AG08396 (cell line): ENCODE measurements around the gene ZNF841.
"Not testable (repeated sequence)": the region's sequence is repeated elsewhere in the genome, so short reads cannot be mapped to it uniquely, and the experiment has no call there.

Source experiments
- DNase-seq: peaks from one replicate; pipeline ENCODE4 v3.0.0; 2012; ENCODE audit warnings: low spot score, mixed read lengths

The ZNF841 gene

DNA sequence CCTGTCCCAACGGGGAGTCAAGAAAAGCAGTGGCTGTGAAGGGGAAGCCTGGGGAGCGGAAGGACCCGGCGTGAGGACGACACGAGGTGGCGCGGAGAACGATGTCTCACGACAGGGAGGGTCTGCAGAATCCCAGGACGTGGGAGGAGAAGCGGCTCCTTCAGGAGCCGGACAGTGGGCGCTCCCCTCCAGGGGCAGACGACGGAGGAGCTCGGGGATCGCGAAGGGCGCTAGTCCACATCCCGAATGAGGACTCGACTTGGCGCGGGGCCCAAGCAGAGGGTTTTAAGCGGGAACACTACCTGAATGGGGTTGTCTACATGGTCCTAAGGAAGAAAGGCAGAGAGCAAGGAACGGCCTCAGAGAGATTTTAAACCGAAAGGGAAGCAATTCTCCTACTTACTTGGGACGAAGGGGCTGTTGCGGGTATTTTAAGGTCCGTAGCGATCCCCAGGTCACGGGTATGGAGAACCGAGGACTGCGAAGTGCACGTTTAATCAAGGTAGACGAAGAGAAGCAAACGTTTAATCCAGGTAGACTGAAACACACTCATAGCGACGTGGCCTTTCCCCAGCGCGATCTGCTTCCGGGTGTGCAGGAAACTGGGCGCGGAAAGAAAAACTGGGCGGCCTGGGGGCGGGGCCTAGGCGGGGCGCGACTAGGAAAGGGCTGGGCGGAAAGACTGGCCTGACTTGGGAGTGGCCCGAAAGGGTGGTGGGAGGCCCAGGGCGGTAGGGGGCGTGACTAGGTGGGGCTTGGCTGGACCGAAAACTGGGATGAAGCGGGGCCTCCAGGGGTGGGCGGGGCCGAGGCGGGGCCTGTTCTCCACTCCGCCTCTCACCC is at the start of gene ZNF841:
ZNF841 (minus strand) TSS at position 594 of the 843 bp plus-strand sequence. CDS start 10,964 bp downstream, outside the sequence.
- peak; percentile 95 for DNase-seq

GRCh38 chr19:52142001-52142595 is 46.5 kb upstream of the ZNF841 start:
- no peak for DNase-seq

DNA sequence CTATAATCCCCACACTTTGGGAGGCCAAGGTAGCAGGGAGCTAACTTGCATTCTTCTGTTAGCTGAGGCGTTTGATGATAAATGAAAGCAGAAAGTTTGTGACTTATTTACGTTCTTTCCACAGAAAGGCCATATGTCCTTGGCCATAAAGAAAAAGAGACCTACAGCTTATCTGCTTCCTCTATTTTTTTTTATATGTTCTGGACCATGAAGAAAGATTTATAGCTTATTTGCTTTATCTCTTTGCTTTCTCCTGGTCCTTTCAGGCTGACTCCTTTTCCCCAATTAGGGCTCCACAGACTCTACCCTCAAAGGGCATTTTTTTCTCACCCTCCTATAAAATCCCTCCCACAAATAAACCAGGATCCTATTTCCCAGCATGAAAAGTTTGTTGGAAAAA is 45.6 kb upstream of the ZNF841 start:
- DNase-seq, result no peak

- peak; percentile 98 for DNase-seq
These were observed 44.6 kb upstream of the ZNF841 start for GRCh38 chr19:52140032-52140710.

DNA sequence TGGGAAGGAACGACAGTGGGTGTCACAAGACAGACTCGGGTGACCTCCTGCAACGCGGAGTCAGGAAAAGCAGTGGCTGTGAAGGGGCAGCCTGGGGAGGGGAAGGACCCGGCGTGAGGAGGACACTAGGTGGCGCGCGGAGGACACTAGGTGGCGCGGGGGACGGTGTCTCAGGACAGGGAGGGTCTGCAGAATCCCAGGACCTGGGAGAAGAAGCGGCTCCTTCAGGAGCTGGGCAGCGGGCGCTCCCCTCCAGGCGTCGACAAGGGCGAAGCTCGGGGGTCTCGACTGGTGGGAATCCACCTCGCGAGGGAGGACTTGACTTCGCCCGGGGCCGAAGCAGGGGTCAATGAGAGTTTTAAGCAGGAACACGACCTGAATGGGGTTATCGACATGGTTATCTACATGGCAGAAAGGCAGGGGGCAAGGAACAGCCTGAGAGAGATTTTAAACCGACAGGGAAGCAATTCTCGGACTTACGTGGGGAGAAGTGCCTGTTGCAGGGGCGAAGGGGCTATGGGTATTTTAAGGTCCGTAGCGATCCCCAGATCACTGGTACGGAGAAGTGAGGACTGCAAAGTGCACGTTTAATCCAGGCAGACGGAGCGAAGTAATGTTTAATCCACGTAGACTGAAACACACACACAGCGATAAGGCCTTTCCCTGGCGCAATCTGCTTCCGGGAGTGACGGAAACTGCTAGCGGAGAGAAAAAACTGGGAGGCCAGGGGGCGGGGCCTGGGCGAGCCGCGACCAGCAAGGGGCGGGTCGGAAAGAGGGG is 43.9 kb upstream of the ZNF841 start, which contains the start of gene ZNF616:
ZNF616 (minus strand) TSS at position 687 of the 780 bp plus-strand sequence. CDS start 9,426 bp downstream, outside the sequence.
- peak; percentile 77 for DNase-seq

DNA sequence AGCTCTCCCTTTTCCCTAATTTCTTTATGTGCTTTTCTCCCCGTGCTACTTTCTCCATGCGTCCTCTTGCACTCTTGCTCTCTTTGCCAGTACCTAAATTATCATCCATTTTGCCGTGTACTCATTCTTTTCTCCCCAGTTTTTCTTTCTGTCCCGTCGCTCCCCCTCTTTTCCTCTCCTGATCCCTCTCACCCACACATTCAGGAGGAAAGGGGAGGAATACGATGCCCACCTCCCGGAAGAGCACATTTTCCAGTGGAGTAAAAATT is 43.4 kb upstream of the ZNF841 start:
- no peak for DNase-seq

- DNase-seq, result peak; percentile 10
These were observed 42.9 kb upstream of the ZNF841 start for GRCh38 chr19:52138278-52138982.

GRCh38 chr19:52120286-52120685 is 24.7 kb upstream of the ZNF841 start:
- no peak for DNase-seq

- no peak for DNase-seq
These were observed 20.0 kb upstream of the ZNF841 start for GRCh38 chr19:52115526-52116053.

- DNase-seq, result no peak
These were observed 19.1 kb upstream of the ZNF841 start for GRCh38 chr19:52114691-52115090.

- DNase-seq, result no peak
These were observed 17.1 kb upstream of the ZNF841 start for GRCh38 chr19:52112624-52113023.

GRCh38 chr19:52110780-52111179 is 15.2 kb upstream of the ZNF841 start:
- no peak for DNase-seq

- DNase-seq, result no peak
These were observed 7.2 kb upstream of the ZNF841 start for GRCh38 chr19:52102782-52103181.

DNA sequence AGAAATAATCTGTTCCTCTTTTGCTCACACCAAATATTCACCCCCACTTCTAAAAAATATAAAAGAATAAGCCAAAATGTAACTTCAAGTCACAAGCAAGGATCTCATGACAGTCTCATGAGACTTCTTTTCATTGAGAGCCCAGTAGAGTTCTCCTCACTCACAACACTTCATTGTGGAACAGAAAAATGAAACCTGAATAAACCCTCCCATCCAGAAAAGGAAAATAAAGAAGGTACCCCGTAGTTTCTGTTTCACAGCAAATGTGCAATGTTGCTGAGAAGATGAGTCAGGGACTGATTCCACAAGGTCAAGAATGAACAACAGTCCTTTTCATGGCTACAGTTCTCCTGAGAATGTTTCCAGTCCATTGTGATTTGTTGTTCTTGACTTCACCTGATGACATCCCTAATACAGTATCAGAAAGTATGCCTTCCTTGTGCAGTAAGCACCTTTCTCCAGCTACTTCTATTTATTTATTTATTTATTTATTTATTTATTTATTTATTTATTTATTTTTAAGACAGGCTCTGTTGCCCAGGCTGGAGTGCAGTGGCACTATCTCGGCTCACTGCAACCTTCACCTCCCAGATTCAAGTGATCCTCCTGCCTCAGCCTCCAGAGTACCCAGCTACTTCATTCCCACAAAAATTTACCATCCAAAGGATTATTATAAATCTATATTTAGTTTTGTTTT is 6.4 kb upstream of the ZNF841 start:
- DNase-seq, result no peak

- no peak for DNase-seq
These were observed 4.1 kb upstream of the ZNF841 start for GRCh38 chr19:52099497-52100138.

DNA sequence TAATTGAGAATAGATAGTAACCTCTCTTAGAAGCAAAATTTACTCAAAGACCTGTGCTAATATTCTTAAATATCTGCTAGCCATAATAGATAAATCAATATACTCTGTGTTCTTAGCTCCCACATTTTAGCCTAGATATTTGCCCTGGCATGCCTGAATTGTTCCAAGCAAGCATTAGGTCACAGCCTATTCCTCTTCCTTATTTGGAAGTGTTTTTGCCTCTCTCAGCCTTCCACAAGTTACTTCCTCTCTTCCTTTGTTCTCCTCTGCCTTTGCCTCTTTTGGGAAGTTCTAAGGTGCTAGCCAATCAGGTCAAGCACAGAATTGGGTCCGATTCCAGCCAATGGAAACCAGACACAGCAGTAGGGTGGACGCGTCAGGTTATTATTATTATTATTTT is 851 bp upstream of the ZNF841 start:
- not testable (repeated sequence) for DNase-seq

GRCh38 chr19:52094526-52095130 is 937 bp downstream of the ZNF841 start:
- no peak for DNase-seq

DNA sequence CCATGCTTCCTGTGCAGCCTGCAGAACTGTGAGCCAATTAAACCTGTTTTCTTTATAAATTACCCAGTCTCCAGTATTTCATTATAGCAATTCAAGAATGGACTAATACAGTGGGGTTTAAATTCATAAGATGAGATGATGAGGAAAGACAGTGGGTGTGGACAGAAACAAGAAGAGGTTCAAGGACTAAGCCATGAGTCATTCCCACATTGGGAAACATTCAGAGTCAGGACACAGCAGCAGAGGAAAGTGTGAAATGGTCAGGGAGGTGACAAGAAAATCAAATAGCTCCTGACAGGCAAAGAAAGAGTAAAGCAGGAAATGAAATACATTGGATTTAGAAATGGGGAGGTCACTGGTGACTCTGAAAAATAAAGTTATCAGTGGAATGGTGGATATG is 9.1 kb downstream of the ZNF841 start:
- no peak for DNase-seq

GRCh38 chr19:52070496-52070895 is 25.1 kb downstream of the ZNF841 start:
- DNase-seq, result no peak

DNA sequence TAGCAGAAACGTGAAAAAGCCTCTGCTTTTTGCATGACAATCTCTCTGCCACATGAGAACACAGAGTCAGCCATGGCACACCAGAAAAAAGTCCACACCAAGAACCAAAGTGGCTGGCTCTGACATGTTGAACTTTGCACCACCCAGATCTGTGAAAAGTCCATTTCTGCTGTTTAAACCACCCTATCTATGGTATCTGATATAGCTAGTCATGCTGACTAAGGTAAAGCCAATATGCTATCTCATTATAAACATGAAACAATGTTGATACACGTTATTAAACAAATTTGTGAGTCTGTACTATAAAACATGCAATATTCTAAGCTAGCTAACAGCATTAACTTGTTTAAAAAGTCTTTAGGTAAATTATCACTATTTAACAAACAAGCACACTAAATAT is 25.9 kb downstream of the ZNF841 start:
- DNase-seq, result no peak
